Stimulated activated naive B cell treated with anti-CD40 and anti-IgM and Interleukin-4, amounts not matched to agents 10 μg/mL and 1 μg/mL and 100 μg/mL, for 72 hours (primary cell): ENCODE measurements around the gene GOLGA6L10.
"Not testable (repeated sequence)": the region's sequence is repeated elsewhere in the genome, so short reads cannot be mapped to it uniquely, and the experiment has no call there.

Experiments used
- ATAC-seq, 2 donors: fragments of 150-1000 bp; cut with Tn5 transposase; replicated peaks; 2 replicates each; pipeline ENCODE4 v1.10.0; 2021; ENCODE audit warnings: moderate library complexity in 1 of 2
- DNase-seq: peaks from one replicate; pipeline ENCODE4 v3.0.0; 2021
- H3K27ac Mint-ChIP-seq: one replicate; pipeline ENCODE4 v1.8.0; 2022; ENCODE audit warnings: mild to moderate bottlenecking, mixed read lengths
- H3K27me3 Mint-ChIP-seq, 2 donors: one replicate each; pipeline ENCODE4 v1.8.0; 2022; ENCODE audit warnings: mixed read lengths in 2 of 2
- H3K36me3 Mint-ChIP-seq, 2 donors: one replicate each; pipeline ENCODE4 v1.8.0; 2022; ENCODE audit warnings: mixed read lengths in 2 of 2, mild to moderate bottlenecking in 1 of 2
- H3K4me1 Mint-ChIP-seq, 2 donors: one replicate each; pipeline ENCODE4 v1.8.0; 2022; ENCODE audit warnings: mixed read lengths in 2 of 2, mild to moderate bottlenecking in 1 of 2
- H3K4me3 Mint-ChIP-seq, 2 donors: one replicate each; pipeline ENCODE4 v1.8.0; 2022; ENCODE audit warnings: mild to moderate bottlenecking in 2 of 2, mixed read lengths in 2 of 2, moderate library complexity in 1 of 2
- H3K9me3 Mint-ChIP-seq, 2 donors: one replicate each; pipeline ENCODE4 v1.8.0; 2022; ENCODE audit warnings: mixed read lengths in 2 of 2, mild to moderate bottlenecking in 1 of 2

Gene GOLGA6L10

GRCh38 chr15:82333603-82334553 lies 15.4 kb downstream of the GOLGA6L10 start:
- not testable (repeated sequence) for H3K36me3 Mint-ChIP-seq, H3K27me3 Mint-ChIP-seq, H3K4me3 Mint-ChIP-seq, DNase-seq, H3K27ac Mint-ChIP-seq, H3K9me3 Mint-ChIP-seq, H3K4me1 Mint-ChIP-seq
- peak in 1 of 2 donors; percentile 65 for ATAC-seq

- peak in 1 of 2 donors; percentile 37 for ATAC-seq
- not testable (repeated sequence) for H3K4me1 Mint-ChIP-seq, H3K4me3 Mint-ChIP-seq, DNase-seq, H3K9me3 Mint-ChIP-seq, H3K27me3 Mint-ChIP-seq, H3K27ac Mint-ChIP-seq, H3K36me3 Mint-ChIP-seq
Observed at GRCh38 chr15:82332711-82333602, 16.3 kb downstream of the GOLGA6L10 start.

DNA sequence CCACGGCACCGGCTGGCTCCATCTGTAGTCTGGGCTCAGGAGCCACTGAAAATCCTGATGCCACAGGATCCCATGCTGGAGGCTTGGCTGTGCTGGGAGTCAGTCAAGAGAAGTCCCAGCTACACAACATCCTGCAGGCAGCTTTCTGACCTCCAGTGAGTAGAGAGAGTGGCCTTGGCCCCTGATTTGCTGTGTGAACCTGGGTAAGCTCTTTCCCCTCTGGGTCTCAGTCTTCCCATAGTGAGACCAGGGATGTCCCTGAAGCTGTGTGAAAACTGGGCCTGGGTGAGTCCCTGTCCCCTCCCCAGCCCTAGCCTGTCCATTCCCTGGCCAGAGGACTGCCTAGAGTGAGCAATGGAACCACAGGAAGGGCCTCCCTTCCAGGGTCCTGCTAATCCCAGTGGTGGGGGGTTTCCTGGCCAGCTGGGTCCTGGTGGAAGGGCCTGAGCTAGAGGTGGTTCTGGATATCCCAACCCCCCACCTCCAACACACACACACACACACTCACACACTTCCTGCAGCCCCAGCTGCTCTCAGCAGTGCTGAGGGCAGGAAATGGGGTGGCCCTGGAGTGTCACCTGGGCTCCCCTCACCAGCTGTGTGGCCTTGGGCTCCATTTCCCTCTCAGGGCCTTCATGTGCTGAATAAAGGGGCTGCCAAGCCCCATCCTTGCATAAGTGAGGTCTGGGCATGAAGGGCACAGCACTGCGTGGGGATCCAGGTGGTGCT lies 17.5 kb downstream of the GOLGA6L10 start:
- H3K9me3 Mint-ChIP-seq, H3K27me3 Mint-ChIP-seq, H3K4me1 Mint-ChIP-seq, DNase-seq, H3K27ac Mint-ChIP-seq, H3K4me3 Mint-ChIP-seq, H3K36me3 Mint-ChIP-seq: not testable (repeated sequence)
- ATAC-seq = peak; percentile 56 to 65

DNA sequence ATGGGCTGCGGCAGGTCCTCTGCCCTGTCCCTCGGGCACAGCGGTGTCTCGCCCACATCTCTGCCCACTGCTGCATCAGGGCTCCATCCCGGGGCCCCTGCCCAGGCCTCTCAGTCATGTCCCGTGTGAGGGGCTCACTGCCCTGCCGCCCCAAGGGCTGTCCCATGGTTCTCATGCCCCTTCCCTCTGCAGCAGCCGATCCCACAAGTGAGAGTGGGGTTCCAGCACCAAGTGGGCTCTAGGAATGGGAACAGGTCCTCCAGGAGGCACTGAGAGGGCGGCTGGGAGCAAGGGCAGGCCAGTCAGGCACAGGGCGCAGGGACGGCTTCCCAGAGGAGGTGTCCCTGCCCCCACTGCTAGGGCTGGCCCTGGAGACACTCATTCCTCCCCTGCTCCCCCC lies 18.4 kb downstream of the GOLGA6L10 start:
- not testable (repeated sequence) for H3K9me3 Mint-ChIP-seq, H3K4me3 Mint-ChIP-seq, H3K27ac Mint-ChIP-seq, ATAC-seq, H3K27me3 Mint-ChIP-seq, H3K4me1 Mint-ChIP-seq, H3K36me3 Mint-ChIP-seq, DNase-seq

- not testable (repeated sequence) for H3K27me3 Mint-ChIP-seq, H3K27ac Mint-ChIP-seq, ATAC-seq, DNase-seq, H3K9me3 Mint-ChIP-seq, H3K36me3 Mint-ChIP-seq, H3K4me3 Mint-ChIP-seq, H3K4me1 Mint-ChIP-seq
Observed at GRCh38 chr15:82329039-82329438, 20.2 kb downstream of the GOLGA6L10 start.

- not testable (repeated sequence) for ATAC-seq, H3K27me3 Mint-ChIP-seq, H3K27ac Mint-ChIP-seq, DNase-seq, H3K36me3 Mint-ChIP-seq, H3K4me3 Mint-ChIP-seq, H3K4me1 Mint-ChIP-seq, H3K9me3 Mint-ChIP-seq
Observed at GRCh38 chr15:82327372-82327771, 21.9 kb downstream of the GOLGA6L10 start.

DNA sequence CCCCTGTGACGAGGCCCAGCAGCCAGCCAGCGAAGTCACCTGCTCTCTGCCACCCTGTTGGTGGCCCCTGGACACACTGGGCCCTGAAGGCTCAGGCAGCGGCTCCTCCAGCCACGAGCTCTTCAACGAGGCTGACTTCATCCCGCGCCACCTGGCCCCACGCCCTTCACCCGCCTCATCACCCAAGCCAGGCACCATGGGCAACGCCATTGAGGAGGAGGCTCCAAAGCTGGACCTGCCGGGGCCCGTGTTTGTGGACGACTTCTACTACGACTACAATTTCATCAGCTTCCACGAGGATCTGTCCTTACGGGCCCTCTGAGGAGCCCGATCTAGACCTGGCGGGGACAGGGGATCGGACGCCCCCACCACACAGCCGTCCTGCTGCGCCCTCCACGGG lies 22.4 kb downstream of the GOLGA6L10 start:
- DNase-seq, ATAC-seq, H3K27me3 Mint-ChIP-seq, H3K4me3 Mint-ChIP-seq, H3K27ac Mint-ChIP-seq, H3K9me3 Mint-ChIP-seq, H3K36me3 Mint-ChIP-seq, H3K4me1 Mint-ChIP-seq: not testable (repeated sequence)

- not testable (repeated sequence) for DNase-seq, H3K36me3 Mint-ChIP-seq, H3K4me1 Mint-ChIP-seq, H3K4me3 Mint-ChIP-seq, H3K9me3 Mint-ChIP-seq, H3K27ac Mint-ChIP-seq, ATAC-seq, H3K27me3 Mint-ChIP-seq
Observed at GRCh38 chr15:82325646-82326045, 23.6 kb downstream of the GOLGA6L10 start.

GRCh38 chr15:82324831-82325230 lies 24.4 kb downstream of the GOLGA6L10 start:
- H3K36me3 Mint-ChIP-seq, H3K9me3 Mint-ChIP-seq, H3K4me3 Mint-ChIP-seq, ATAC-seq, H3K27me3 Mint-ChIP-seq, DNase-seq, H3K27ac Mint-ChIP-seq, H3K4me1 Mint-ChIP-seq: not testable (repeated sequence)

- not testable (repeated sequence) for H3K4me3 Mint-ChIP-seq, ATAC-seq, H3K4me1 Mint-ChIP-seq, H3K27ac Mint-ChIP-seq, H3K36me3 Mint-ChIP-seq, H3K27me3 Mint-ChIP-seq, DNase-seq, H3K9me3 Mint-ChIP-seq
Observed at GRCh38 chr15:82322488-82322887, 26.8 kb downstream of the GOLGA6L10 start.

DNA sequence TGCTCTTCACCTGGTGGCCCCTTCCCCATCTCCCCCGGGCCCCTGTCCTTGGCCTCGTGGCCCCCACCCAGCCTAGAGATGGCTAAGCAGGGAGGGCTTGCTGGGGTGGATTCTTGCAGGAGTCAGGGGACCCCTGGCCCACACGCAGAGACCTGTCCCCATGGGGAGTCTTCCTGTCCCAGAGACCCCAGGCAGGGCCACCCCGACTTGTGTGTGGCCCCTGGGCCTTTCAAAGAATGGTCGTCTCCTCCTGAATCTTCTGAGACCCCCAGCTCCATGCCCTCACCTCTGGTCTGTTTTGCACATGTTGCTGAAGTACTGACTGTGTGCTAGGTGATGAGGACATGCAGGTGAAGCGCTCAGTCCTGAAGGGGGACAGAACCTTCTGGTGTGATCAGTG lies 28.4 kb downstream of the GOLGA6L10 start:
- not testable (repeated sequence) for ATAC-seq, H3K4me3 Mint-ChIP-seq, DNase-seq, H3K36me3 Mint-ChIP-seq, H3K4me1 Mint-ChIP-seq, H3K27me3 Mint-ChIP-seq, H3K27ac Mint-ChIP-seq, H3K9me3 Mint-ChIP-seq

GRCh38 chr15:82319522-82320278 lies 29.6 kb downstream of the GOLGA6L10 start:
- H3K4me3 Mint-ChIP-seq, ATAC-seq, H3K4me1 Mint-ChIP-seq, H3K27me3 Mint-ChIP-seq, DNase-seq, H3K36me3 Mint-ChIP-seq, H3K9me3 Mint-ChIP-seq, H3K27ac Mint-ChIP-seq: not testable (repeated sequence)

GRCh38 chr15:82318281-82318680 lies 31.0 kb downstream of the GOLGA6L10 start:
- not testable (repeated sequence) for H3K4me3 Mint-ChIP-seq, H3K4me1 Mint-ChIP-seq, H3K9me3 Mint-ChIP-seq, DNase-seq, H3K36me3 Mint-ChIP-seq, H3K27ac Mint-ChIP-seq, ATAC-seq
- peaks cover 5 to 11% of the 10 kb centered on the region in 2 donors for H3K27me3 Mint-ChIP-seq

GRCh38 chr15:82317516-82317915 lies 31.8 kb downstream of the GOLGA6L10 start:
- H3K4me1 Mint-ChIP-seq, H3K9me3 Mint-ChIP-seq, H3K36me3 Mint-ChIP-seq, H3K27ac Mint-ChIP-seq, DNase-seq, H3K4me3 Mint-ChIP-seq, ATAC-seq: not testable (repeated sequence)
- peaks cover 9 to 16% of the 10 kb centered on the region in 2 donors for H3K27me3 Mint-ChIP-seq
